GM04503 (cell line): Measurements from ENCODE around the gene LGSN.
"Not testable (repeated sequence)": the region's sequence is repeated elsewhere in the genome, so short reads cannot be mapped to it uniquely, and the experiment has no call there.

Experiments
- DNase-seq: peaks from one replicate; pipeline ENCODE4 v3.0.0-alpha.2; 2012; ENCODE audit warnings: low read depth

LGSN gene

DNA sequence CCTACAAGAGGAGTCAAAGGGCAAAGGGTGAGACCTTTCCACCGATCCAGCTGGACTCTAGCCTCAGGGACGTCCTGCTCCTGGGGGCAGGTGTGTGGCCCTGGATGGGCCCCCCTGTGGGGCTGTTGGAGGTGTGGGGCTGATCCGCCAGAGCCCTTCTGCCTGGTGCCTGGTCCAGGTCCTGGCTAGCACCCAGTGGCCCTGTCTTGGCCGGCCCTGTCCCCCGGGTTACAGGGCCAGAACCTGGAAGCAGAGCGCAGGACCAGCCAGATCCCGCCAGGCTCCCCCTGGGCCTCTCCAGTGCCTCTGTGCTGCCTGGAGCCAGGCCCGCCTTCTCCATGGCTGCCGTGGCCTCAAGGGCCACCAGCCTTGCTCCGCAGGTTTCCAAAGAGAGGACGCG, 89.3 kb downstream of the LGSN start:
- not testable (repeated sequence) for DNase-seq

GRCh38 chr6:63230027-63230426, 89.8 kb downstream of the LGSN start:
- DNase-seq, result not testable (repeated sequence)

GRCh38 chr6:63227928-63228894, 91.6 kb downstream of the LGSN start:
- DNase-seq, result not testable (repeated sequence)

GRCh38 chr6:63225987-63226386, 93.8 kb downstream of the LGSN start:
- DNase-seq, result not testable (repeated sequence)
